BLaER1 treated with 17β-estradiol and CSF1 and Interleukin-3, amounts not matched to agents 10 nM and 100 nM (cell line): ENCODE measurements around the gene SLC19A1.

Source experiments
- H3K27ac ChIP-seq, 11 experiments: shearing (Covaris generic); formaldehyde crosslinking; 2 replicates each; pipeline ENCODE4 v1.8.1; 2022
- H3K27me3 ChIP-seq, 11 experiments: shearing (Covaris generic); formaldehyde crosslinking; 2 replicates each; pipeline ENCODE4 v1.8.1; 2022
- H3K36me3 ChIP-seq, 11 experiments: shearing (Covaris generic); formaldehyde crosslinking; 2 replicates each; pipeline ENCODE4 v1.8.1; 2022
- H3K4me1 ChIP-seq, 10 experiments: shearing (Covaris generic); formaldehyde crosslinking; 2 replicates each; pipeline ENCODE4 v1.8.1; 2022
- H3K4me2 ChIP-seq, 11 experiments: shearing (Covaris generic); formaldehyde crosslinking; 2 replicates each; pipeline ENCODE4 v1.8.1; 2022
- H3K4me3 ChIP-seq, 10 experiments: shearing (Covaris generic); formaldehyde crosslinking; 2 replicates each; pipeline ENCODE4 v1.8.1; 2022
- H3K9ac ChIP-seq, 11 experiments: shearing (Covaris generic); formaldehyde crosslinking; 2 replicates each; pipeline ENCODE4 v1.8.1; 2022
- H3K9me3 ChIP-seq, 11 experiments: shearing (Covaris generic); formaldehyde crosslinking; replicated peaks in 1 of 11; 2 replicates each; pipeline ENCODE4 v1.8.1; 2022
- H4K20me1 ChIP-seq, 11 experiments: shearing (Covaris generic); formaldehyde crosslinking; 2 replicates each; pipeline ENCODE4 v1.8.1; 2022
- Cebpa-rat ChIP-seq, 11 experiments: shearing (Covaris generic); IDR thresholded peaks; 2 replicates each; pipeline ENCODE4 v1.8.1; 2022

Gene SLC19A1

GRCh38 chr21:45481977-45482898 lies 60.0 kb downstream of the SLC19A1 start:
- H3K27me3 ChIP-seq: no peaks in the 10 kb centered on the region
- H3K4me3 ChIP-seq: peak overlapping the region in 7 of 10 experiments; percentile 37 to 63 (median 50); a peak in 9 of 20 replicates
- peak overlapping the region; percentile 69 to 80 (median 75); a peak in 21 of 22 replicates for H3K9ac ChIP-seq
- no peak for TF ChIP-seq Cebpa-rat (IDR thresholded peaks at IDR 0.05)
- peak overlapping the region; percentile 82 to 98 (median 96) for H3K4me2 ChIP-seq
- H3K36me3 ChIP-seq: 0 out of 22 replicates have a peak, but pooled peaks cover 0 to 3% (median 0%) of the 10 kb centered on the region in 11 experiments
- H3K9me3 ChIP-seq: no peaks in the 10 kb centered on the region
- peak overlapping the region; percentile 60 to 91 (median 85); a peak in 21 of 22 replicates for H3K27ac ChIP-seq
- peaks cover 63 to 76% (median 74%) of the 10 kb centered on the region in 10 experiments for H3K4me1 ChIP-seq
- no peaks in the 10 kb centered on the region for H4K20me1 ChIP-seq

GRCh38 chr21:45481566-45481965 lies 60.7 kb downstream of the SLC19A1 start:
- H3K27ac ChIP-seq: peak overlapping the region in 5 of 11 experiments; percentile 7 to 85 (median 85); a peak in 5 of 22 replicates
- H3K4me2 ChIP-seq: peak overlapping the region; percentile 82 to 98 (median 96)
- TF ChIP-seq Cebpa-rat (IDR thresholded peaks at IDR 0.05): no peak
- H3K4me1 ChIP-seq: peaks cover 70 to 82% (median 77%) of the 10 kb centered on the region in 10 experiments
- H3K9ac ChIP-seq: peak overlapping the region in 3 of 11 experiments; percentile 31 to 80 (median 73); a peak in 5 of 22 replicates
- H3K9me3 ChIP-seq: no peaks in the 10 kb centered on the region
- H3K27me3 ChIP-seq: no peaks in the 10 kb centered on the region
- H3K4me3 ChIP-seq: no peak overlapping the region
- 0 out of 22 replicates have a peak, but pooled peaks cover 0 to 3% (median 0%) of the 10 kb centered on the region in 11 experiments for H3K36me3 ChIP-seq
- no peaks in the 10 kb centered on the region for H4K20me1 ChIP-seq

- H3K36me3 ChIP-seq: 0 out of 22 replicates have a peak, but pooled peaks cover 0 to 3% (median 0%) of the 10 kb centered on the region in 11 experiments
- no peaks in the 10 kb centered on the region for H4K20me1 ChIP-seq
- peak overlapping the region in 8 of 11 experiments; percentile 65 to 84 (median 76); a peak in 11 of 22 replicates for H3K9ac ChIP-seq
- H3K4me1 ChIP-seq: peaks cover 72 to 85% (median 78%) of the 10 kb centered on the region in 10 experiments
- H3K4me3 ChIP-seq: peak overlapping the region in 2 of 10 experiments; percentile 65 to 68; a peak in 3 of 20 replicates
- H3K27ac ChIP-seq: peak overlapping the region in 9 of 11 experiments; percentile 75 to 93 (median 88); a peak in 17 of 22 replicates
- H3K4me2 ChIP-seq: peak overlapping the region; percentile 82 to 98 (median 96)
- no peaks in the 10 kb centered on the region for H3K9me3 ChIP-seq
- no peaks in the 10 kb centered on the region for H3K27me3 ChIP-seq
- no peak for TF ChIP-seq Cebpa-rat (IDR thresholded peaks at IDR 0.05)
Observed at GRCh38 chr21:45480701-45481500, 61.3 kb downstream of the SLC19A1 start.

GRCh38 chr21:45479691-45480675 lies 62.3 kb downstream of the SLC19A1 start:
- Histone ChIP-seq H3K27ac (peak overlapping the region; percentile 75 to 93 (median 86); a peak in 21 of 22 replicates), H3K9ac (peak overlapping the region; percentile 65 to 87 (median 76)), H3K9me3 (no peaks in the 10 kb centered on the region), H3K4me2 (peak overlapping the region; percentile 82 to 98 (median 96)), H3K27me3 (no peaks in the 10 kb centered on the region), H3K36me3 (0 out of 22 replicates have a peak, but pooled peaks cover 0 to 3% (median 0%) of the 10 kb centered on the region in 11 experiments), H4K20me1 (no peaks in the 10 kb centered on the region), H3K4me1 (peaks cover 69 to 80% (median 74%) of the 10 kb centered on the region in 10 experiments), H3K4me3 (peak overlapping the region; percentile 21 to 68 (median 47); a peak in 18 of 20 replicates)
- no peak for TF ChIP-seq Cebpa-rat (IDR thresholded peaks at IDR 0.05)

- peak overlapping the region; percentile 10 to 68 (median 47); a peak in 13 of 20 replicates for H3K4me3 ChIP-seq
- H3K36me3 ChIP-seq: no peaks in the 10 kb centered on the region
- H3K9me3 ChIP-seq: peaks cover 0 to 4% (median 0%) of the 10 kb centered on the region in 11 experiments; a peak in 4 of 22 replicates
- H4K20me1 ChIP-seq: no peaks in the 10 kb centered on the region
- H3K27me3 ChIP-seq: no peaks in the 10 kb centered on the region
- peak overlapping the region; percentile 68 to 93 (median 86); a peak in 21 of 22 replicates for H3K27ac ChIP-seq
- TF ChIP-seq Cebpa-rat (IDR thresholded peaks at IDR 0.05): no peak
- H3K4me1 ChIP-seq: peaks cover 69 to 78% (median 74%) of the 10 kb centered on the region in 10 experiments
- peak overlapping the region; percentile 69 to 87 (median 81); a peak in 21 of 22 replicates for H3K9ac ChIP-seq
- peak overlapping the region; percentile 82 to 98 (median 96) for H3K4me2 ChIP-seq
Observed at GRCh38 chr21:45478816-45479669, 63.2 kb downstream of the SLC19A1 start.

- no peaks in the 10 kb centered on the region for H4K20me1 ChIP-seq
- peak overlapping the region; percentile 18 to 68 (median 44); a peak in 18 of 20 replicates for H3K4me3 ChIP-seq
- peak overlapping the region; percentile 68 to 93 (median 86); a peak in 21 of 22 replicates for H3K27ac ChIP-seq
- H3K9me3 ChIP-seq: peaks cover 0 to 4% (median 0%) of the 10 kb centered on the region in 11 experiments; a peak in 4 of 22 replicates
- TF ChIP-seq Cebpa-rat (IDR thresholded peaks at IDR 0.05): no peak
- peak overlapping the region; percentile 67 to 83 (median 75); a peak in 21 of 22 replicates for H3K9ac ChIP-seq
- peaks cover 0 to 1% (median 0%) of the 10 kb centered on the region in 11 experiments; a peak in 1 of 22 replicates for H3K27me3 ChIP-seq
- H3K4me1 ChIP-seq: peaks cover 67 to 76% (median 72%) of the 10 kb centered on the region in 10 experiments
- H3K36me3 ChIP-seq: no peaks in the 10 kb centered on the region
- H3K4me2 ChIP-seq: peak overlapping the region; percentile 82 to 98 (median 96)
Observed at GRCh38 chr21:45478115-45478801, 64.0 kb downstream of the SLC19A1 start.
